ENCODE data around the gene STRADA.

Gene STRADA

GRCh38 chr17:63741408-63742173 lies at the start of gene STRADA:
Gene STRADA, minus strand, starts transcription at chr17:63741799. Its CDS starts 13,430 bp downstream, at chr17:63728369.
- DNase-seq (ENCODE audit: low read depth): peak; percentile 98

GRCh38 chr17:63790057-63790456 lies 48.5 kb upstream of the STRADA start:
- no peak for DNase-seq (ENCODE audit: low read depth)

GRCh38 chr17:63786971-63787711 lies 45.5 kb upstream of the STRADA start:
- no peak for DNase-seq (ENCODE audit: low read depth)

- DNase-seq (ENCODE audit: low read depth): no peak
These were observed 44.5 kb upstream of the STRADA start for GRCh38 chr17:63786117-63786516.

GRCh38 chr17:63785556-63785955 lies 44.0 kb upstream of the STRADA start:
- no peak for DNase-seq (ENCODE audit: low read depth)

GRCh38 chr17:63783522-63783921 lies 41.9 kb upstream of the STRADA start:
- no peak for DNase-seq (ENCODE audit: low read depth)

GRCh38 chr17:63780928-63781327 lies 39.3 kb upstream of the STRADA start:
- DNase-seq (ENCODE audit: low read depth): no peak

- no peak for DNase-seq (ENCODE audit: low read depth)
These were observed 38.9 kb upstream of the STRADA start for GRCh38 chr17:63780507-63780906.

- no peak for DNase-seq (ENCODE audit: low read depth)
These were observed 33.8 kb upstream of the STRADA start for GRCh38 chr17:63775420-63775819.

- DNase-seq (ENCODE audit: low read depth): no peak
These were observed 33.3 kb upstream of the STRADA start for GRCh38 chr17:63774969-63775265.

GRCh38 chr17:63774141-63774968 lies 32.8 kb upstream of the STRADA start, which contains the start of gene DDX42:
Gene DDX42, plus strand, starts transcription at chr17:63774170. Its CDS starts 12,880 bp downstream, at chr17:63787050.
- peak; percentile 83 for DNase-seq (ENCODE audit: low read depth)

GRCh38 chr17:63773272-63774140 lies 31.9 kb upstream of the STRADA start, which contains the start of gene CCDC47:
Gene CCDC47, minus strand, starts transcription at chr17:63773597. Its CDS starts 7,422 bp downstream, at chr17:63766175.
- peak; percentile 95 for DNase-seq (ENCODE audit: low read depth)

- no peak for DNase-seq (ENCODE audit: low read depth)
These were observed 31.2 kb upstream of the STRADA start for GRCh38 chr17:63772801-63773271.

- DNase-seq (ENCODE audit: low read depth): no peak
These were observed 26.8 kb upstream of the STRADA start for GRCh38 chr17:63768433-63768832.

GRCh38 chr17:63766754-63767153 lies 25.2 kb upstream of the STRADA start:
- DNase-seq (ENCODE audit: low read depth): no peak

GRCh38 chr17:63764716-63765115 lies 23.1 kb upstream of the STRADA start:
- no peak for DNase-seq (ENCODE audit: low read depth)

- DNase-seq (ENCODE audit: low read depth): no peak
These were observed 20.8 kb upstream of the STRADA start for GRCh38 chr17:63762161-63763078.

- no peak for DNase-seq (ENCODE audit: low read depth)
These were observed 19.4 kb upstream of the STRADA start for GRCh38 chr17:63760771-63761539.

- no peak for DNase-seq (ENCODE audit: low read depth)
These were observed 16.8 kb upstream of the STRADA start for GRCh38 chr17:63758428-63758827.
